Ovary (tissue), 3 donors: ENCODE data around the gene HPSE.

Experiments
- CTCF ChIP-seq, 3 donors: fragments of 450-650 bp in 2 of 3; fragments of 200-600 bp in 1 of 3; IDR thresholded peaks; one replicate each; pipeline versions ENCODE4 v1.5.1 to v1.8.0; 2016 to 2022; ENCODE audit warnings: antibody characterized with exemption in 3 of 3, mild to moderate bottlenecking in 1 of 3
- EP300 ChIP-seq: sonication (generic); formaldehyde crosslinking; IDR thresholded peaks from one replicate; pipeline ENCODE4 v1.6.1; 2017; ENCODE audit warnings: antibody characterized with exemption
- POLR2A ChIP-seq: fragments of 450-650 bp; IDR thresholded peaks from one replicate; pipeline ENCODE4 v1.6.1; 2017; ENCODE audit warnings: antibody characterized with exemption, mild to moderate bottlenecking, moderate library complexity
- donor health status: DM: no; HTN: no; CAD: no.

GRCh38 chr4:83268491-83268890 lies 66.2 kb downstream of the HPSE start:
- TF ChIP-seq POLR2A, result no peak
- no peak for TF ChIP-seq CTCF (IDR thresholded peaks at IDR 0.05)
- TF ChIP-seq EP300, result no peak
